WTC11 (cell line): ENCODE measurements around the gene MIS18BP1. TPM values are rescaled to one million over a fixed set of nuclear protein-coding genes. Genes with fewer than 3 reads are reported as not detected.
"Not testable (repeated sequence)": the region's sequence is repeated elsewhere in the genome, so short reads cannot be mapped to it uniquely, and the experiment has no call there.

Source experiments
- ATAC-seq: fragments of 200-7000 bp; cut with Tn5 transposase; 2 replicates; pipeline ENCODE4 v1.10.0; 2021; ENCODE audit warnings: mild to moderate bottlenecking, moderate library complexity
- CTCF ChIA-PET: fragments of 300-600 bp; sonication (Branson Sonifier 250); formaldehyde crosslinking; loops from one replicate; lab custom pipeline; 2021; ENCODE audit warnings: antibody characterized with exemption; lab: Charles Lee
- POLR2A ChIA-PET: fragments of 350-600 bp; sonication (Branson Sonifier 250); formaldehyde crosslinking; loops from one replicate; lab custom pipeline; 2021; ENCODE audit warnings: antibody characterized with exemption; lab: Charles Lee
- DNase-seq: peaks from one replicate; pipeline ENCODE4 v3.0.0; 2021; ENCODE audit warnings: low spot score
- H3K27ac Mint-ChIP-seq: 2 replicates; pipeline ENCODE4 v1.8.0; 2021; ENCODE audit warnings: mixed read lengths
- H3K27me3 Mint-ChIP-seq: 2 replicates; pipeline ENCODE4 v1.8.0; 2021; ENCODE audit warnings: low read depth, mild to moderate bottlenecking, moderate library complexity, mixed read lengths
- H3K36me3 Mint-ChIP-seq: 2 replicates; pipeline ENCODE4 v1.8.0; 2021; ENCODE audit warnings: mixed read lengths
- H3K4me1 Mint-ChIP-seq: 2 replicates; pipeline ENCODE4 v1.8.0; 2022; ENCODE audit warnings: mixed read lengths
- H3K4me3 Mint-ChIP-seq: 2 replicates; pipeline ENCODE4 v1.8.0; 2021; ENCODE audit warnings: mild to moderate bottlenecking, moderate library complexity, mixed read lengths
- H3K9me3 Mint-ChIP-seq: 2 replicates; pipeline ENCODE4 v1.8.0; 2021; ENCODE audit warnings: mixed read lengths
- ARID4B ChIP-seq: sonication (generic); formaldehyde crosslinking; IDR thresholded peaks from 2 replicates; pipeline ENCODE4 v1.8.0; 2023; ENCODE audit warnings: missing genetic modification reagents, mild to moderate bottlenecking, borderline replicate concordance
- ATF2 ChIP-seq: sonication (generic); formaldehyde crosslinking; IDR thresholded peaks from 2 replicates; pipeline ENCODE4 v1.8.1; 2022; ENCODE audit warnings: low read depth, missing genetic modification reagents, borderline replicate concordance
- EMX1 ChIP-seq: fragments of 250-450 bp; sonication (Bioruptor Pico); IDR thresholded peaks from 2 replicates; pipeline ENCODE4 v1.8.0; 2021; ENCODE audit warnings: mild to moderate bottlenecking
- JAZF1 ChIP-seq: fragments of 250-450 bp; sonication (Bioruptor Pico); IDR thresholded peaks from 2 replicates; pipeline ENCODE4 v1.9.0; 2021; ENCODE audit warnings: moderate library complexity, mild to moderate bottlenecking, inconsistent platforms
- TEAD4 ChIP-seq: sonication (generic); formaldehyde crosslinking; IDR thresholded peaks from 2 replicates; pipeline ENCODE4 v1.8.0; 2022; ENCODE audit warnings: mild to moderate bottlenecking, missing genetic modification reagents
- ZSCAN18 ChIP-seq: fragments of 250-450 bp; sonication (Bioruptor Pico); IDR thresholded peaks from 2 replicates; pipeline ENCODE4 v2.1.2; 2022; ENCODE audit warnings: mild to moderate bottlenecking, moderate library complexity
- total RNA-seq: library from RNA; stranded (reverse); gene quantifications from 3 replicates; pipeline ENCODE4 v1.2.3, GENCODE V29; 2021
- TF ChIP-seq, protein P1 (sequence below): fragments of 250-450 bp; sonication (Bioruptor Pico); IDR thresholded peaks from 2 replicates; pipeline ENCODE4 v1.9.0; 2021; ENCODE audit warnings: mild to moderate bottlenecking
- TF ChIP-seq, protein P2 (sequence below): sonication (generic); formaldehyde crosslinking; IDR thresholded peaks from 2 replicates; pipeline ENCODE4 v1.8.1; 2022; ENCODE audit warnings: missing genetic modification reagents, borderline replicate concordance
- TF ChIP-seq, protein P3 (sequence below): sonication (generic); formaldehyde crosslinking; IDR thresholded peaks from 2 replicates; pipeline ENCODE4 v1.8.0; 2022; ENCODE audit warnings: mild to moderate bottlenecking, missing genetic modification reagents
- TF ChIP-seq, protein P4 (sequence below): sonication (generic); formaldehyde crosslinking; IDR thresholded peaks from 2 replicates; pipeline ENCODE4 v1.8.1; 2023; ENCODE audit warnings: mild to moderate bottlenecking, missing genetic modification reagents, moderate library complexity
- TF ChIP-seq, protein P5 (sequence below): sonication (generic); formaldehyde crosslinking; IDR thresholded peaks from 2 replicates; pipeline ENCODE4 v1.8.0; 2023; ENCODE audit warnings: missing genetic modification reagents

MIS18BP1 gene
- total RNA-seq, 1 experiment from 2014 or later, result 65.7 TPM

- POLR2A ChIA-PET, DNase-seq, ATAC-seq, H3K36me3 Mint-ChIP-seq, H3K4me3 Mint-ChIP-seq, H3K27ac Mint-ChIP-seq, H3K9me3 Mint-ChIP-seq: not testable (repeated sequence)
- Mint-ChIP-seq H3K4me1 (peaks cover 26% of the 10 kb centered on the region), H3K27me3 (peaks cover 100% of the 10 kb centered on the region)
- TF ChIP-seq, protein P1, sequence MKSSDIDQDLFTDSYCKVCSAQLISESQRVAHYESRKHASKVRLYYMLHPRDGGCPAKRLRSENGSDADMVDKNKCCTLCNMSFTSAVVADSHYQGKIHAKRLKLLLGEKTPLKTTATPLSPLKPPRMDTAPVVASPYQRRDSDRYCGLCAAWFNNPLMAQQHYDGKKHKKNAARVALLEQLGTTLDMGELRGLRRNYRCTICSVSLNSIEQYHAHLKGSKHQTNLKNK (CRISPR knock-in tag), result peak; percentile 89
- peak; percentile 83; the same call in 1 of the 2 replicates for TF ChIP-seq JAZF1 (CRISPR knock-in tag)
- CTCF ChIA-PET, result interaction anchor here (1.1 to 1.2 kb wide), 2 partner anchors 10 to 232 kb away, joined by 3 to 4 read pairs; no protein-coding TSS in a partner anchor
These were observed 41.8 kb upstream of the MIS18BP1 start for GRCh38 chr14:45294796-45295195.

DNA sequence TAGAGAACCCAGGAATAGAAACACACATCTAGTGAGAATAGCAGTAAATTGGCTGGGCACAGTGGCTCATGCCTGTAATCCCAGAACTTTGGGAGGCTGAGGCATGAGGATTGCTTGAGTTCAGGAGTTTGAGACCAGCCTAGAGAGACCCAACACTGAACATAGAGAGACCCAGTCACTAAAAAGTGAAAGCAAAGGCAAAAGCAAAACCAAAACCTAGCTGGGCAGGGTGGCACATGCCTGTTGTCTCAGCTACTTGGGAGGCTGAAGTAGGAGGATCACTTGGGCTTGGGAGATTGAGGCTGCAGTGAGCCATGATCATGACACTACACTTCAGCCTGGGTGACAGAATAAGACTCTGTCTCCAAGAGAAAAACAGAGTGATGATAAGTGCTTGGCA, 37.5 kb upstream of the MIS18BP1 start:
- Mint-ChIP-seq H3K36me3 (no peaks in the 10 kb centered on the region), H3K9me3 (no peaks in the 10 kb centered on the region), H3K27ac (no peak overlapping the region), H3K27me3 (peaks cover 100% of the 10 kb centered on the region), H3K4me1 (peaks cover 24% of the 10 kb centered on the region), H3K4me3 (no peak overlapping the region)
- DNase-seq, result no peak
- ChIA-PET CTCF (interaction anchor here (0.9 kb wide), 1 partner anchor 237 kb away, joined by 3 read pairs; no protein-coding TSS in a partner anchor), POLR2A (no interaction called here)
- no peak for ATAC-seq
- TF ChIP-seq, protein P2, sequence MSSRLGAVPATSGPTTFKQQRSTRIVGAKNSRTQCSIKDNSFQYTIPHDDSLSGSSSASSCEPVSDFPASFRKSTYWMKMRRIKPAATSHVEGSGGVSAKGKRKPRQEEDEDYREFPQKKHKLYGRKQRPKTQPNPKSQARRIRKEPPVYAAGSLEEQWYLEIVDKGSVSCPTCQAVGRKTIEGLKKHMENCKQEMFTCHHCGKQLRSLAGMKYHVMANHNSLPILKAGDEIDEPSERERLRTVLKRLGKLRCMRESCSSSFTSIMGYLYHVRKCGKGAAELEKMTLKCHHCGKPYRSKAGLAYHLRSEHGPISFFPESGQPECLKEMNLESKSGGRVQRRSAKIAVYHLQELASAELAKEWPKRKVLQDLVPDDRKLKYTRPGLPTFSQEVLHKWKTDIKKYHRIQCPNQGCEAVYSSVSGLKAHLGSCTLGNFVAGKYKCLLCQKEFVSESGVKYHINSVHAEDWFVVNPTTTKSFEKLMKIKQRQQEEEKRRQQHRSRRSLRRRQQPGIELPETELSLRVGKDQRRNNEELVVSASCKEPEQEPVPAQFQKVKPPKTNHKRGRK (CRISPR knock-in tag), result no peak
- TF ChIP-seq, protein P3, sequence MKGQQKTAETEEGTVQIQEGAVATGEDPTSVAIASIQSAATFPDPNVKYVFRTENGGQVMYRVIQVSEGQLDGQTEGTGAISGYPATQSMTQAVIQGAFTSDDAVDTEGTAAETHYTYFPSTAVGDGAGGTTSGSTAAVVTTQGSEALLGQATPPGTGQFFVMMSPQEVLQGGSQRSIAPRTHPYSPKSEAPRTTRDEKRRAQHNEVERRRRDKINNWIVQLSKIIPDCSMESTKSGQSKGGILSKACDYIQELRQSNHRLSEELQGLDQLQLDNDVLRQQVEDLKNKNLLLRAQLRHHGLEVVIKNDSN (CRISPR knock-in tag), result no peak
- TF ChIP-seq, protein P4, sequence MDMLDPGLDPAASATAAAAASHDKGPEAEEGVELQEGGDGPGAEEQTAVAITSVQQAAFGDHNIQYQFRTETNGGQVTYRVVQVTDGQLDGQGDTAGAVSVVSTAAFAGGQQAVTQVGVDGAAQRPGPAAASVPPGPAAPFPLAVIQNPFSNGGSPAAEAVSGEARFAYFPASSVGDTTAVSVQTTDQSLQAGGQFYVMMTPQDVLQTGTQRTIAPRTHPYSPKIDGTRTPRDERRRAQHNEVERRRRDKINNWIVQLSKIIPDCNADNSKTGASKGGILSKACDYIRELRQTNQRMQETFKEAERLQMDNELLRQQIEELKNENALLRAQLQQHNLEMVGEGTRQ (CRISPR knock-in tag), result no peak
- TF ChIP-seq, protein P5, sequence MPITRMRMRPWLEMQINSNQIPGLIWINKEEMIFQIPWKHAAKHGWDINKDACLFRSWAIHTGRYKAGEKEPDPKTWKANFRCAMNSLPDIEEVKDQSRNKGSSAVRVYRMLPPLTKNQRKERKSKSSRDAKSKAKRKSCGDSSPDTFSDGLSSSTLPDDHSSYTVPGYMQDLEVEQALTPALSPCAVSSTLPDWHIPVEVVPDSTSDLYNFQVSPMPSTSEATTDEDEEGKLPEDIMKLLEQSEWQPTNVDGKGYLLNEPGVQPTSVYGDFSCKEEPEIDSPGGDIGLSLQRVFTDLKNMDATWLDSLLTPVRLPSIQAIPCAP (CRISPR knock-in tag), result no peak
- TF ChIP-seq ARID4B (CRISPR knock-in tag) (no peak), ATF2 (CRISPR knock-in tag) (no peak), EMX1 (CRISPR knock-in tag) (no peak), ZSCAN18 (no peak), TEAD4 (no peak)
